ENCODE results near the gene BPIFA2. TPM values are rescaled to one million over a fixed set of nuclear protein-coding genes. Genes with fewer than 3 reads are reported as not detected.

Gene BPIFA2
- total RNA-seq, 1 donor = not detected

- TF ChIP-seq, protein P1, sequence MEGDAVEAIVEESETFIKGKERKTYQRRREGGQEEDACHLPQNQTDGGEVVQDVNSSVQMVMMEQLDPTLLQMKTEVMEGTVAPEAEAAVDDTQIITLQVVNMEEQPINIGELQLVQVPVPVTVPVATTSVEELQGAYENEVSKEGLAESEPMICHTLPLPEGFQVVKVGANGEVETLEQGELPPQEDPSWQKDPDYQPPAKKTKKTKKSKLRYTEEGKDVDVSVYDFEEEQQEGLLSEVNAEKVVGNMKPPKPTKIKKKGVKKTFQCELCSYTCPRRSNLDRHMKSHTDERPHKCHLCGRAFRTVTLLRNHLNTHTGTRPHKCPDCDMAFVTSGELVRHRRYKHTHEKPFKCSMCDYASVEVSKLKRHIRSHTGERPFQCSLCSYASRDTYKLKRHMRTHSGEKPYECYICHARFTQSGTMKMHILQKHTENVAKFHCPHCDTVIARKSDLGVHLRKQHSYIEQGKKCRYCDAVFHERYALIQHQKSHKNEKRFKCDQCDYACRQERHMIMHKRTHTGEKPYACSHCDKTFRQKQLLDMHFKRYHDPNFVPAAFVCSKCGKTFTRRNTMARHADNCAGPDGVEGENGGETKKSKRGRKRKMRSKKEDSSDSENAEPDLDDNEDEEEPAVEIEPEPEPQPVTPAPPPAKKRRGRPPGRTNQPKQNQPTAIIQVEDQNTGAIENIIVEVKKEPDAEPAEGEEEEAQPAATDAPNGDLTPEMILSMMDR (IDR thresholded peaks at IDR 0.05; ENCODE audit: extremely low read depth, low read depth, low read length) = no peak
- H4K20me1 ChIP-seq (ENCODE audit: insufficient read depth, low read length) = no peaks in the 10 kb centered on the region
- H3K36me3 ChIP-seq (ENCODE audit: insufficient read depth, low read length) = no peaks in the 10 kb centered on the region
- H3K27ac ChIP-seq (ENCODE audit: low read depth, low read length) = no peak overlapping the region
- H3K9me3 ChIP-seq (ENCODE audit: low read depth, low read length) = no peaks in the 10 kb centered on the region
- no peak overlapping the region for H3K4me2 ChIP-seq (ENCODE audit: insufficient read depth, low read length)
- DNase-seq (ENCODE audit: insufficient read length, low spot score, missing footprints) = no peak
- no peak overlapping the region for H3K4me3 ChIP-seq (ENCODE audit: insufficient read depth, low read length)
- no peaks in the 10 kb centered on the region for H3K79me2 ChIP-seq (ENCODE audit: insufficient read depth, low read length)
- no peaks in the 10 kb centered on the region for H3K4me1 ChIP-seq (ENCODE audit: insufficient read depth, low read length)
- peaks cover 5% of the 10 kb centered on the region for H3K27me3 ChIP-seq (ENCODE audit: insufficient read depth, low read length)
- no peak overlapping the region for H2AFZ ChIP-seq (ENCODE audit: low read length)
Observed at GRCh38 chr20:33160681-33161080, 7.3 kb upstream of the BPIFA2 start.

DNA sequence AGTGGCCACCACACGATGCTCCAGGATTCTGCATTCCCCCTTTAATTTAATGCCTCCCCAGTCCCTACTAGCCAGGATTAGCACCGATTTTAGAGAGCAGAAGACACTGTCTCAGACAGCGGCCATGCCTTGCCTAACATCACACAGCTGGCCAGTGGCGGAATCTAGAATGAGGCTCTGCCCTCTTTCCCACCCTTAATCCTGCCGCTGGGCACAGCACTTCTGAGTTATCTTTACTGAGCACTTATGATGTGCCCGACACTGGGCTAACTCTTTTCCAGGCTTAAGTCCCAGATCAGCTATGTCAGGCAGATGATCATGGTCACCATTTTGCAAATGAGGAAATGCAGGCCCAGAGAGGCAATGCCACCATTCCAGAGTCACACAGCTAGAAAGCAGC lies 5.6 kb upstream of the BPIFA2 start:
- Histone ChIP-seq H3K36me3 (ENCODE audit: insufficient read depth, low read length) (no peaks in the 10 kb centered on the region), H3K4me1 (ENCODE audit: insufficient read depth, low read length) (no peaks in the 10 kb centered on the region), H3K27ac (ENCODE audit: low read depth, low read length) (no peak overlapping the region), H3K79me2 (ENCODE audit: insufficient read depth, low read length) (no peaks in the 10 kb centered on the region), H3K4me2 (ENCODE audit: insufficient read depth, low read length) (no peak overlapping the region), H2AFZ (ENCODE audit: low read length) (no peak overlapping the region), H3K27me3 (ENCODE audit: insufficient read depth, low read length) (no peaks in the 10 kb centered on the region), H4K20me1 (ENCODE audit: insufficient read depth, low read length) (no peaks in the 10 kb centered on the region), H3K4me3 (ENCODE audit: insufficient read depth, low read length) (no peak overlapping the region), H3K9me3 (ENCODE audit: low read depth, low read length) (no peaks in the 10 kb centered on the region)
- TF ChIP-seq, protein P1 (IDR thresholded peaks at IDR 0.05; ENCODE audit: extremely low read depth, low read depth, low read length) = no peak
- no peak for DNase-seq (ENCODE audit: insufficient read length, low spot score, missing footprints)

- no peaks in the 10 kb centered on the region for H4K20me1 ChIP-seq (ENCODE audit: insufficient read depth, low read length)
- H3K27ac ChIP-seq (ENCODE audit: low read depth, low read length) = no peak overlapping the region
- no peak for DNase-seq (ENCODE audit: insufficient read length, low spot score, missing footprints)
- H3K9me3 ChIP-seq (ENCODE audit: low read depth, low read length) = no peaks in the 10 kb centered on the region
- H3K36me3 ChIP-seq (ENCODE audit: insufficient read depth, low read length) = no peaks in the 10 kb centered on the region
- H3K79me2 ChIP-seq (ENCODE audit: insufficient read depth, low read length) = no peaks in the 10 kb centered on the region
- no peak overlapping the region for H3K4me3 ChIP-seq (ENCODE audit: insufficient read depth, low read length)
- no peak overlapping the region for H2AFZ ChIP-seq (ENCODE audit: low read length)
- no peak overlapping the region for H3K4me2 ChIP-seq (ENCODE audit: insufficient read depth, low read length)
- TF ChIP-seq, protein P1 (IDR thresholded peaks at IDR 0.05; ENCODE audit: extremely low read depth, low read depth, low read length) = no peak
- H3K4me1 ChIP-seq (ENCODE audit: insufficient read depth, low read length) = no peaks in the 10 kb centered on the region
- H3K27me3 ChIP-seq (ENCODE audit: insufficient read depth, low read length) = no peaks in the 10 kb centered on the region
Observed at GRCh38 chr20:33162753-33163152, 5.2 kb upstream of the BPIFA2 start.

- no peak overlapping the region for H2AFZ ChIP-seq (ENCODE audit: low read length)
Observed at GRCh38 chr20:33163856-33164762, 3.9 kb upstream of the BPIFA2 start.

More at GRCh38 chr20:33163856-33164762, 3.9 kb upstream of the BPIFA2 start:
- TF ChIP-seq, protein P1 (IDR thresholded peaks at IDR 0.05; ENCODE audit: extremely low read depth, low read depth, low read length) = no peak
- H3K4me3 ChIP-seq (ENCODE audit: insufficient read depth, low read length) = no peak overlapping the region
- H3K9me3 ChIP-seq (ENCODE audit: low read depth, low read length) = peaks cover 2% of the 10 kb centered on the region
- H3K27me3 ChIP-seq (ENCODE audit: insufficient read depth, low read length) = no peaks in the 10 kb centered on the region
- H3K27ac ChIP-seq (ENCODE audit: low read depth, low read length) = no peak overlapping the region
- no peaks in the 10 kb centered on the region for H3K79me2 ChIP-seq (ENCODE audit: insufficient read depth, low read length)
- no peak overlapping the region for H3K4me2 ChIP-seq (ENCODE audit: insufficient read depth, low read length)
- H3K36me3 ChIP-seq (ENCODE audit: insufficient read depth, low read length) = no peaks in the 10 kb centered on the region
- no peak for DNase-seq (ENCODE audit: insufficient read length, low spot score, missing footprints)
- no peaks in the 10 kb centered on the region for H4K20me1 ChIP-seq (ENCODE audit: insufficient read depth, low read length)
- no peaks in the 10 kb centered on the region for H3K4me1 ChIP-seq (ENCODE audit: insufficient read depth, low read length)
